Measurements from ENCODE around the gene DUS2. TPM values are rescaled to one million over a fixed set of nuclear protein-coding genes. Genes with fewer than 3 reads are reported as not detected.

The DUS2 gene
- total RNA-seq, 1 donor from 2014 or later = 17.7 TPM

DNA sequence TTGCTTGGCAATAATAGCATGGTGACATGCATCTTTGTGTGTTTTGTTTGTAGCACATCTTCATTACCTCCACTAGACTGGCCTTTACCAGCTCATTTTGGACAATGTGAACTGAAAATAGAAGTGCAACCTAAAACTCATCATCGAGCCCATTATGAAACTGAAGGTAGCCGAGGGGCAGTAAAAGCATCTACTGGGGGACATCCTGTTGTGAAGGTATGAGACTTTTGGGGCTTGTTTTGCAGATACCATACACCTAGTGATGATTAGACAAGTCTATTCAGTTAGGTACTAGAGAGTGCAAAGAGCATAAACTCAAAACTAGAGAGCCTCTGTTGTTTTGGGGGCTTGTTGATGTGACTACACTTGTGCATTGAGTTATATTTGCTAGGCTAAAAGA is 103.3 kb downstream of the DUS2 start:
- no peak for DNase-seq (ENCODE audit: low read depth in 2 of 2)

DNA sequence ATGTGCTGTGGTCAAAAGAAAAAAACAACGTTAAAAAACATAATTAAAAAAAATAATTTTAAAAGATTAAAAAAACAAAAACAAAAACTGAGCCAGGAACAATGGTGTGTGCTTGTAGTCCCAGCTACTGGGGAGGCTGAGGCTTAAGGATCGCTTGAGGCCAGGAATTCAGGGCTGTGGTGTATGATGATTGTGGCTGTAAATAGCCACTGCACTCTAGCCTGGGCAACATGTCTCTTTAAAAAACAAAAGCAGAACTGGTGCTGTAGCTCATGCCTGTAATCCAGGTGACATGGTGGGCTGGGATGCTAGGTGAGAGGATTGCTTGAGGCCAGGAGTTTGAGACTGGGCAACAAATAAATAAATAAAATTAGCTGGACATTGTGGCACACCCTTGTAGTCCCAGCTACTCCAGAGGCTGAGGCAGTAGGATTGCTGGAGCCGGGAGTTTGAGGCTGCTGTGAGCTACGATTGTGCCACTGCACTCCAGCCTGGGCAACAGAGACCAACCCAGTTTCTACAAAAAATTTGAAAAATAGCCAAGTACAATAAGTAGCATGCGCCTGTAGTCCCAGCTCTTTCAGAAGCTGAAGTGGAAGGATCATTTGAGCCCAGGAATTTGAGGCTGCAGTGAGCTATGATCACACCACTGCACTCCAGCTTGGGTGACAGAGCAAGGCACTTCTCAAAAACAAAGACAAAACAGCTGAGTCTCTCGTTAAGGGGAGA is 105.7 kb downstream of the DUS2 start:
- no peak for DNase-seq (ENCODE audit: low read depth in 2 of 2)

Other genes starting within 250 kb of the DUS2 start
- gene RANBP10, start 216.7 kb upstream of the DUS2 start, total RNA-seq = 4.4 and 7.9 TPM in 2 replicates
- 0.22 and 0.40 TPM in 2 replicates for gene TSNAXIP1, start 216.4 kb upstream of the DUS2 start, total RNA-seq
- 25.7 and 39.1 TPM in 2 replicates for gene THAP11, start 181.0 kb upstream of the DUS2 start, total RNA-seq
- gene NUTF2, start 176.4 kb upstream of the DUS2 start, total RNA-seq = 164 and 193 TPM in 2 replicates
- gene CENPT, start 175.6 kb upstream of the DUS2 start, total RNA-seq = 12.2 and 20.0 TPM in 2 replicates
- gene EDC4, start 150.2 kb upstream of the DUS2 start, total RNA-seq = 42.3 and 42.9 TPM in 2 replicates
- not detected in 2 replicates for gene NRN1L, start 138.4 kb upstream of the DUS2 start, total RNA-seq
- 8.3 and 12.9 TPM in 2 replicates for gene PSKH1, start 130.0 kb upstream of the DUS2 start, total RNA-seq
- gene CTRL, start 91.4 kb upstream of the DUS2 start, total RNA-seq = 0.20 and 0.22 TPM in 2 replicates
- gene PSMB10, start 86.4 kb upstream of the DUS2 start, total RNA-seq = 58.4 and 59.1 TPM in 2 replicates
- gene LCAT, start 79.2 kb upstream of the DUS2 start, total RNA-seq = 0.87 and 5.4 TPM in 2 replicates
- gene SLC12A4, start 54.6 kb upstream of the DUS2 start, total RNA-seq = 41.2 and 108 TPM in 2 replicates
- 0.20 TPM in 1 of 2 replicates, not detected in the other for gene DPEP3, start 42.8 kb upstream of the DUS2 start, total RNA-seq
- gene DPEP2, start 23.8 kb upstream of the DUS2 start, total RNA-seq = 3.3 and 8.9 TPM in 2 replicates
- gene DPEP2NB, start 7.4 kb upstream of the DUS2 start, total RNA-seq = under 0.01 TPM in 1 of 2 replicates, not detected in the other
- 12.0 and 19.8 TPM in 2 replicates for gene DDX28, start 52 bp upstream of the DUS2 start, total RNA-seq
- 13.1 and 18.5 TPM in 2 replicates for gene NFATC3, start 62.1 kb downstream of the DUS2 start, total RNA-seq
- gene ESRP2, start 212.8 kb downstream of the DUS2 start, total RNA-seq = 0.44 and 1.6 TPM in 2 replicates
- gene PLA2G15, start 222.1 kb downstream of the DUS2 start, total RNA-seq = 14.4 and 23.0 TPM in 2 replicates
- 10.5 and 10.9 TPM in 2 replicates for gene SLC7A6, start 241.2 kb downstream of the DUS2 start, total RNA-seq